GM18868 (cell line): ENCODE measurements around the gene HOATZ.

Experiments used
- ATAC-seq: cut with Tn5 transposase; IDR thresholded peaks from one replicate; pipeline ENCODE4 v1.9.1; 2021; ENCODE audit warnings: mild to moderate bottlenecking, moderate library complexity; ENCODE audit not compliant: unreplicated experiment

The HOATZ gene

GRCh38 chr11:111514216-111515031, at the start of gene HOATZ:
Gene HOATZ (plus strand): TSS chr11:111514778. CDS start chr11:111514785, 7 bp downstream.
- no peak for ATAC-seq

- no peak for ATAC-seq
Measured at GRCh38 chr11:111465400-111465799, 49.2 kb upstream of the HOATZ start.

GRCh38 chr11:111466615-111467014, 48.0 kb upstream of the HOATZ start:
- ATAC-seq = no peak

- ATAC-seq = no peak
Measured at GRCh38 chr11:111469200-111469599, 45.4 kb upstream of the HOATZ start.

- no peak for ATAC-seq
Measured at GRCh38 chr11:111472228-111472627, 42.4 kb upstream of the HOATZ start.

- no peak for ATAC-seq
Measured at GRCh38 chr11:111474432-111474831, 40.1 kb upstream of the HOATZ start.

GRCh38 chr11:111476366-111476765, 38.2 kb upstream of the HOATZ start:
- no peak for ATAC-seq

GRCh38 chr11:111476956-111477355, 37.6 kb upstream of the HOATZ start:
- ATAC-seq = no peak

- ATAC-seq = no peak
Measured at GRCh38 chr11:111477898-111478297, 36.7 kb upstream of the HOATZ start.

- ATAC-seq = no peak
Measured at GRCh38 chr11:111479666-111480065, 34.9 kb upstream of the HOATZ start.

- no peak for ATAC-seq
Measured at GRCh38 chr11:111483431-111483830, 31.1 kb upstream of the HOATZ start.

GRCh38 chr11:111490496-111490895, 24.1 kb upstream of the HOATZ start:
- ATAC-seq = no peak

- no peak for ATAC-seq
Measured at GRCh38 chr11:111494040-111494439, 20.5 kb upstream of the HOATZ start.

- ATAC-seq = no peak
Measured at GRCh38 chr11:111499483-111499882, 15.1 kb upstream of the HOATZ start.

- ATAC-seq = no peak
Measured at GRCh38 chr11:111500481-111500880, 14.1 kb upstream of the HOATZ start.

GRCh38 chr11:111502611-111503010, 12.0 kb upstream of the HOATZ start:
- ATAC-seq = no peak

GRCh38 chr11:111510311-111510710, 4.3 kb upstream of the HOATZ start:
- no peak for ATAC-seq

GRCh38 chr11:111512296-111513239, 2.0 kb upstream of the HOATZ start, which contains the start of gene BTG4:
Gene BTG4 (minus strand): TSS chr11:111512386. CDS start chr11:111498776, 13,610 bp downstream.
- peak; percentile 42 for ATAC-seq

GRCh38 chr11:111513240-111513605, 1.4 kb upstream of the HOATZ start:
- peak; percentile 8 for ATAC-seq

GRCh38 chr11:111515591-111515990, 1.0 kb downstream of the HOATZ start:
- ATAC-seq = no peak

GRCh38 chr11:111518668-111519067, 4.1 kb downstream of the HOATZ start:
- no peak for ATAC-seq

- no peak for ATAC-seq
Measured at GRCh38 chr11:111520560-111520959, 6.0 kb downstream of the HOATZ start.
